K562 (cell line): ENCODE data around the gene DNAAF1. TPM values are rescaled to one million over a fixed set of nuclear protein-coding genes. Genes with fewer than 3 reads are reported as not detected.

ENCODE experiments used
- ATAC-seq: fragments of 200-7000 bp; cut with Tn5 transposase; 3 replicates; pipeline ENCODE4 v1.9.1; 2020; ENCODE audit warnings: moderate library complexity
- BruUV-seq: library from RNA; stranded (reverse); fragments of 400-500 nt; replicated peaks from 2 replicates; lab custom pipeline; 2021; lab: Mats Ljungman, UMichigan
- CTCF ChIA-PET: fragments of 300-600 bp; formaldehyde crosslinking; extraction: SDS; loops from one replicate; lab custom pipeline; 2021; ENCODE audit warnings: low intra/inter-chr PET ratio; lab: Yijun Ruan, JAX
- POLR2A ChIA-PET: fragments of 300-600, 350-650 bp; sonication (Branson Sonifier 250); formaldehyde crosslinking; extraction: SDS; loops from one replicate; lab custom pipeline; 2021; ENCODE audit warnings: antibody characterized with exemption, inconsistent platforms; lab: Yijun Ruan, JAX
- DNase-seq, 4 experiments: peaks; one replicate each; pipeline versions ENCODE4 v3.0.0 to v3.0.0-alpha.2; 2011 to 2018; ENCODE audit warnings: low spot score in 3 of 4, mixed read lengths in 3 of 4; ENCODE audit errors: extremely low read depth in 1 of 4
- FAIRE-seq: peaks from 2 replicates; lab custom pipeline; 2011; peaks lifted over from hg19 to GRCh38; lab: Jason Lieb, UNC
- H2AFZ ChIP-seq: 2 replicates; pipeline ENCODE4 v1.6.0; 2011; ENCODE audit warnings: low read depth, low read length, control low read depth, inconsistent platforms
- H3K27ac ChIP-seq: fragments of 200-600 bp; 3 replicates; pipeline ENCODE4 v1.8.0; 2011; ENCODE audit warnings: low read depth, mild to moderate bottlenecking, control low read depth, inconsistent platforms, low read length, moderate library complexity, mixed read lengths; ENCODE audit errors: extremely low read depth
- H3K27me3 ChIP-seq, 2 experiments: fragments of 300-600 bp in 1 of 2; 2 replicates in 1 of 2; 3 replicates in 1 of 2; pipeline versions ENCODE4 v1.6.0 to v1.8.0; 2011; ENCODE audit warnings: inconsistent platforms in 2 of 2, low read length in 2 of 2, mild to moderate bottlenecking in 1 of 2, mixed read lengths in 1 of 2, moderate library complexity in 1 of 2; ENCODE audit not compliant: control insufficient read depth in 2 of 2, insufficient read depth in 2 of 2
- H3K36me3 ChIP-seq: fragments of 300-600 bp; 3 replicates; pipeline ENCODE4 v1.8.0; 2011; ENCODE audit warnings: mild to moderate bottlenecking, low read length, inconsistent platforms; ENCODE audit not compliant: control insufficient read depth, insufficient read depth
- H3K4me1 ChIP-seq, 2 experiments: fragments of 200-600 bp in 1 of 2; replicated peaks in 1 of 2; 2 replicates in 1 of 2; 3 replicates in 1 of 2; pipeline versions ENCODE4 v1.5.1 to v1.8.0; 2011; ENCODE audit warnings: inconsistent platforms in 2 of 2, low read length in 2 of 2, mild to moderate bottlenecking in 1 of 2, mixed read lengths in 1 of 2, moderate library complexity in 1 of 2; ENCODE audit not compliant: control insufficient read depth in 2 of 2, insufficient read depth in 2 of 2
- H3K4me2 ChIP-seq: 2 replicates; pipeline ENCODE4 v1.6.1; 2011; ENCODE audit warnings: low read length, control low read depth, inconsistent platforms, mixed read lengths; ENCODE audit not compliant: insufficient read depth
- H3K4me3 ChIP-seq: fragments of 200-600 bp; sonication (generic), shearing (Covaris generic); 2 replicates; pipeline ENCODE4 v1.5.1; 2016; ENCODE audit warnings: control low read depth, inconsistent platforms
- H3K79me2 ChIP-seq: fragments of 200-600 bp; 3 replicates; pipeline ENCODE4 v1.8.0; 2011; ENCODE audit warnings: low read length, inconsistent platforms; ENCODE audit not compliant: control insufficient read depth, insufficient read depth
- H3K9ac ChIP-seq, 2 experiments: 2 replicates each; pipeline versions ENCODE4 v1.6.0 to v1.6.1; 2011; ENCODE audit warnings: low read depth in 2 of 2, low read length in 2 of 2, control low read depth in 1 of 2, inconsistent platforms in 1 of 2, mild to moderate bottlenecking in 1 of 2, mixed read lengths in 1 of 2; ENCODE audit not compliant: insufficient read depth in 1 of 2
- H3K9me1 ChIP-seq: one replicate; pipeline ENCODE4 v1.6.0; 2011; ENCODE audit warnings: inconsistent platforms, mild to moderate bottlenecking, low read length, moderate library complexity; ENCODE audit not compliant: control insufficient read depth, insufficient read depth
- H3K9me3 ChIP-seq: replicated peaks from 2 replicates; pipeline ENCODE4 v1.5.1; 2011; ENCODE audit warnings: low read depth, low read length, inconsistent platforms; ENCODE audit not compliant: control insufficient read depth, insufficient read depth
- H4K20me1 ChIP-seq: replicated peaks from 2 replicates; pipeline ENCODE4 v1.6.1; 2011; ENCODE audit warnings: low read length, inconsistent platforms, mixed read lengths; ENCODE audit not compliant: control insufficient read depth, insufficient read depth
- ASH1L ChIP-seq: fragments of 450-650 bp; IDR thresholded peaks from 2 replicates; pipeline ENCODE4 v1.6.1; 2018; ENCODE audit warnings: borderline replicate concordance, mild to moderate bottlenecking, low read depth; ENCODE audit not compliant: partially characterized antibody
- MEF2D ChIP-seq: conservative IDR thresholded peaks from 2 replicates; pipeline ENCODE4 v1.6.1; 2016; ENCODE audit warnings: low read depth, missing genetic modification characterization, missing compliant biosample characterization
- PML ChIP-seq: IDR thresholded peaks from 2 replicates; pipeline ENCODE4 v1.6.1; 2012; ENCODE audit warnings: low read length, inconsistent platforms
- RBM14 ChIP-seq: fragments of 200-400 bp; formaldehyde crosslinking; IDR thresholded peaks from 2 replicates; pipeline ENCODE4 v1.6.1; 2018; ENCODE audit warnings: low read depth, mild to moderate bottlenecking, low read length, moderate library complexity, borderline replicate concordance; ENCODE audit not compliant: insufficient read depth
- WGBS: fragments of 100-300 bp; shearing (Covaris generic); methylation state at CpG from one replicate; pipeline ENCODE4 v1.1.6; 2016; ENCODE audit warnings: low coverage, mixed read lengths; ENCODE audit not compliant: insufficient coverage; ENCODE audit errors: missing lambda C conversion rate; 5-methylcytosine and 5-hydroxymethylcytosine counted together
- in situ Hi-C: fragments of 300-500 bp; cut with MboI; formaldehyde crosslinking; loops from 4 replicates; pipeline ENCODE4 v1.15.0; 2018; ENCODE audit warnings: inconsistent platforms, mixed read lengths
- intact Hi-C: fragments of 100-400 bp; cut with micrococcal nuclease; formaldehyde crosslinking; loops from 2 replicates; pipeline ENCODE4 v1.14.2; 2022
- polyA plus RNA-seq, 8 experiments: library from polyadenylated mRNA; depleted of rRNA in 4 of 8; stranded (reverse) in 5 of 8; unstranded in 3 of 8; fragments of >200 nt; fragmentation: Nextera tagmentation in 2 of 8; fragmentation: Illumina TruSeq in 1 of 8; extraction: Ambion mirVana in 2 of 8; extraction: Trizol in 1 of 8; gene quantifications; 2 replicates each; pipeline versions ENCODE4 v1.2.1 to v1.2.3, GENCODE V29; 2011 to 2014; ENCODE audit warnings: inconsistent platforms in 1 of 8, missing spikeins in 1 of 8
- total RNA-seq, 7 experiments: library from RNA; depleted of rRNA in 6 of 7; stranded (reverse); fragments of >200 nt in 6 of 7; fragmentation: Illumina TruSeq in 2 of 7; extraction: Trizol in 2 of 7; gene quantifications; 2 replicates each; pipeline versions ENCODE4 v1.2.1 to v1.2.3, GENCODE V29; 2011 to 2021; ENCODE audit warnings: low replicate concordance in 1 of 7
- TF ChIP-seq, protein P1 (sequence below): sonication (generic); formaldehyde crosslinking; IDR thresholded peaks from 2 replicates; pipeline ENCODE4 v1.8.0; 2022; ENCODE audit warnings: missing genetic modification reagents, mild to moderate bottlenecking, moderate library complexity, borderline replicate concordance

Gene DNAAF1
- total and polyA plus RNA-seq, 9 of the 15 experiments (the other 6 are each of a cell fraction or from before 2014, with no cell fraction given), result 0.01 TPM; not detected in 8

DNA sequence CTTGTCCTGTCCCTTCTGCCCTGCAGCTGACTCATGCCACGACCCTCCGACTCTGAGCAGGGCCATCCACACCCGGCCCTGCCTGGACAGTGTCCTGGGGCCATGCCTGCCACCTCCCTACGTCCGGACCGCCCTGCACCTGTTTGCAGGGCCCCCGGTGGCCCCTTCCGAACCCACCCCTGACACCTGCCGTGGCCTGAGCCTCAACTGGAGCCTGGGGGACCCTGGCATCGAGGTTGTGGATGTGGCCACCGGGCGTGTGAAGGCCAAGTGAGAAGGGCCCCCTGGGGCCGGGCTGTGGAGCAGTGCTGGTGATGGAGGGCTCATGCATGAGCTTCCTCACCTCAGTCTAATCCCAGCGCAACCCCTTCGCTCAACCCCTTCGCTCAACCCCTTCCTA, 51.0 kb downstream of the DNAAF1 start (continued):
- TF ChIP-seq RBM14 (no peak), PML (no peak), MEF2D (no peak)

DNA sequence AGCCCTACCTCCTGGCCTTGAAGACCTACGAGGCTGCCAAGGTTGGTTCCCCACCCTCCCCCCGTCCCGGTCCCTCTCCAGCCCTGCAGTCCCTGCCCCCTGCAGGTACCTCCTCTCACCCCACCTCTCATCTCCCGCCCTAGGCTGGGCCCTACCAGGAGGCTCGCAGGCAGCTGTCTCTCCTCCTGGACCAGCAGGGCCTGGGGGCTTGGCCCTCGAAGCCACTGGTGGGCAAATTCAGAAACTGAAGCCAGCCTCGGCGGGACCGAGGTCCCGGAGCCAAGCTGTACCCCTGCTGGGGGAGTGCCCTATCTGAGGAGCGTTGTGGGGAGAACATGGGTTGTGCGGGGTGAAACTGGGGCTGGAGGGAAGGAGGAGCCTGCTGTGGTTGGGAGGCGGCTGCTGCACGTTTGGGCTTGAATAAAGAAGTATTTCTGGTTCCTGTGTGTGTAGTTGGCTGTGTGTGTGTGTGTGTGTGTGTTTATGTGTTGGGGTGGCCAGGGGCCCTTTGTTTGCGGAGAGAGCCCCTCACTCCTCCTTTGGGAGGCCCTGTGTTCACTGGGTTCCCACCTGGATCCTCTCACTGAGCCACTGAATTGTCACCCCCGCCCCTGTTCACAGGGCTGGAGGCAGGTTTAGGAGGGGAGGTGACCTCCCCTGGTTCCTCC, 51.8 kb downstream of the DNAAF1 start:
- Histone ChIP-seq H3K4me2 (no peak overlapping the region), H3K36me3 (no peaks in the 10 kb centered on the region), H3K4me3 (no peak overlapping the region), H3K9me3 (0 out of 2 replicates have a peak, but pooled peaks cover 2% of the 10 kb centered on the region), H3K27ac (no peak overlapping the region; the same call in 2 of the 3 replicates), H3K9me1 (peaks cover 4% of the 10 kb centered on the region), H3K9ac (0 out of 4 replicates have a peak overlapping the region, but pooled peaks of 1 of the 2 experiments have one; percentile 8), H3K4me1 (peaks cover 0 to 33% of the 10 kb centered on the region in 2 experiments; a peak in 3 of 5 replicates), H3K27me3 (peaks cover 77 to 88% of the 10 kb centered on the region in 2 experiments), H3K79me2 (no peaks in the 10 kb centered on the region), H2AFZ (no peak overlapping the region), H4K20me1 (peaks cover 12% of the 10 kb centered on the region)
- DNase-seq (no peak), ATAC-seq (peak; percentile 12; the same call in 2 of the 3 replicates), FAIRE-seq (no peak)
- BruUV-seq, result no TSS peak
- ChIA-PET POLR2A (interaction anchor here (0.6 to 2.4 kb wide), 2 partner anchors 10 to 288 kb away, joined by 3 to 5 read pairs; partner anchors contain the start of gene TAF1C), CTCF (no interaction called here)
- in situ Hi-C loops, result no loop called here
- intact Hi-C loops, result no loop called here
- TF ChIP-seq ASH1L, result no peak
- TF ChIP-seq, protein P1, sequence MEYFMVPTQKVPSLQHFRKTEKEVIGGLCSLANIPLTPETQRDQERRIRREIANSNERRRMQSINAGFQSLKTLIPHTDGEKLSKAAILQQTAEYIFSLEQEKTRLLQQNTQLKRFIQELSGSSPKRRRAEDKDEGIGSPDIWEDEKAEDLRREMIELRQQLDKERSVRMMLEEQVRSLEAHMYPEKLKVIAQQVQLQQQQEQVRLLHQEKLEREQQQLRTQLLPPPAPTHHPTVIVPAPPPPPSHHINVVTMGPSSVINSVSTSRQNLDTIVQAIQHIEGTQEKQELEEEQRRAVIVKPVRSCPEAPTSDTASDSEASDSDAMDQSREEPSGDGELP (CRISPR knock-in tag), result 0 out of 2 replicates have a peak, but pooled peaks have one; percentile 12
- WGBS, result 3% methylated on average over 15 of the region's 16 CpGs
